Activated T-helper 2 cell treated with anti-CD3 and anti-CD28 coated beads, Interferon-gamma antibody, Interleukin-2, Interleukin-4, amounts not matched to agents 10 μg/mL and 5 μg/mL and 100 μg/mL, durations not matched to agents 14 hours and 24 hours and 36 hours (primary cell): ENCODE measurements around the gene ENDOV. TPM values are rescaled to one million over a fixed set of nuclear protein-coding genes. Genes with fewer than 3 reads are reported as not detected.

ENCODE experiments used
- DNase-seq: peaks from one replicate; pipeline ENCODE4 v3.0.0; 2021; ENCODE audit warnings: low spot score
- H3K27ac Mint-ChIP-seq: one replicate; pipeline ENCODE4 v1.8.0; 2021; ENCODE audit warnings: mixed read lengths
- H3K27me3 Mint-ChIP-seq: one replicate; pipeline ENCODE4 v1.8.0; 2021; ENCODE audit warnings: low read depth, mixed read lengths
- H3K36me3 Mint-ChIP-seq: one replicate; pipeline ENCODE4 v1.8.0; 2021; ENCODE audit warnings: low read depth, mixed read lengths
- H3K4me1 Mint-ChIP-seq: one replicate; pipeline ENCODE4 v1.8.0; 2021; ENCODE audit warnings: low read depth, mixed read lengths
- H3K4me3 Mint-ChIP-seq: one replicate; pipeline ENCODE4 v1.8.0; 2021; ENCODE audit warnings: low read depth, mild to moderate bottlenecking, moderate library complexity, mixed read lengths
- H3K9me3 Mint-ChIP-seq: one replicate; pipeline ENCODE4 v1.8.0; 2021; ENCODE audit warnings: mixed read lengths
- intact Hi-C: fragments of 100-400 bp; cut with micrococcal nuclease; formaldehyde crosslinking; loops from one replicate; pipeline ENCODE4 v1.15.1; 2023
- total RNA-seq: library from RNA; stranded (reverse); gene quantifications from 2 replicates; pipeline ENCODE4 v1.2.3, GENCODE V29; 2022

Gene ENDOV
- total RNA-seq, 1 donor from 2014 or later = 16.1 TPM

- DNase-seq = no peak
- intact Hi-C loops = no loop called here
- Mint-ChIP-seq H3K4me1 (no peaks in the 10 kb centered on the region), H3K27me3 (no peaks in the 10 kb centered on the region), H3K27ac (no peak overlapping the region), H3K36me3 (no peaks in the 10 kb centered on the region), H3K4me3 (no peak overlapping the region), H3K9me3 (no peaks in the 10 kb centered on the region)
Measured at GRCh38 chr17:80444644-80444979, 29.6 kb downstream of the ENDOV start.

GRCh38 chr17:80445007-80445725 lies 30.2 kb downstream of the ENDOV start:
- no peak for DNase-seq
- Mint-ChIP-seq H3K27me3 (no peaks in the 10 kb centered on the region), H3K4me3 (no peak overlapping the region), H3K36me3 (no peaks in the 10 kb centered on the region), H3K27ac (no peak overlapping the region), H3K4me1 (no peaks in the 10 kb centered on the region), H3K9me3 (no peaks in the 10 kb centered on the region)
- intact Hi-C loops = no loop called here

GRCh38 chr17:80445726-80446110 lies 30.8 kb downstream of the ENDOV start:
- no peaks in the 10 kb centered on the region for H3K9me3 Mint-ChIP-seq
- H3K4me1 Mint-ChIP-seq = no peaks in the 10 kb centered on the region
- no peak for DNase-seq
- H3K4me3 Mint-ChIP-seq = no peak overlapping the region
- H3K27me3 Mint-ChIP-seq = no peaks in the 10 kb centered on the region
- H3K36me3 Mint-ChIP-seq = no peaks in the 10 kb centered on the region
- intact Hi-C loops = no loop called here
- H3K27ac Mint-ChIP-seq = no peak overlapping the region

GRCh38 chr17:80446645-80447405 lies 31.9 kb downstream of the ENDOV start:
- H3K27me3 Mint-ChIP-seq = no peaks in the 10 kb centered on the region
- no peak overlapping the region for H3K27ac Mint-ChIP-seq
- no peaks in the 10 kb centered on the region for H3K9me3 Mint-ChIP-seq
- no peaks in the 10 kb centered on the region for H3K36me3 Mint-ChIP-seq
- H3K4me3 Mint-ChIP-seq = no peak overlapping the region
- intact Hi-C loops = no loop called here
- no peak for DNase-seq
- H3K4me1 Mint-ChIP-seq = no peaks in the 10 kb centered on the region

- no peaks in the 10 kb centered on the region for H3K27me3 Mint-ChIP-seq
- DNase-seq = no peak
- H3K4me1 Mint-ChIP-seq = no peaks in the 10 kb centered on the region
- no peaks in the 10 kb centered on the region for H3K9me3 Mint-ChIP-seq
- intact Hi-C loops = no loop called here
- no peaks in the 10 kb centered on the region for H3K36me3 Mint-ChIP-seq
- H3K27ac Mint-ChIP-seq = no peak overlapping the region
- no peak overlapping the region for H3K4me3 Mint-ChIP-seq
Measured at GRCh38 chr17:80447790-80448189, 32.8 kb downstream of the ENDOV start.

- no peak overlapping the region for H3K4me3 Mint-ChIP-seq
- no peaks in the 10 kb centered on the region for H3K9me3 Mint-ChIP-seq
- peaks cover 6% of the 10 kb centered on the region for H3K4me1 Mint-ChIP-seq
- H3K27ac Mint-ChIP-seq = no peak overlapping the region
- no peaks in the 10 kb centered on the region for H3K36me3 Mint-ChIP-seq
- intact Hi-C loops = no loop called here
- DNase-seq = no peak
- H3K27me3 Mint-ChIP-seq = no peaks in the 10 kb centered on the region
Measured at GRCh38 chr17:80449194-80449929, 34.4 kb downstream of the ENDOV start.

GRCh38 chr17:80449930-80450576 lies 35.1 kb downstream of the ENDOV start:
- Mint-ChIP-seq H3K36me3 (no peaks in the 10 kb centered on the region), H3K27ac (no peak overlapping the region), H3K27me3 (no peaks in the 10 kb centered on the region), H3K4me3 (no peak overlapping the region), H3K9me3 (no peaks in the 10 kb centered on the region), H3K4me1 (peaks cover 6% of the 10 kb centered on the region)
- no peak for DNase-seq
- intact Hi-C loops = no loop called here

- H3K36me3 Mint-ChIP-seq = no peaks in the 10 kb centered on the region
- no peak for DNase-seq
- intact Hi-C loops = no loop called here
- no peak overlapping the region for H3K4me3 Mint-ChIP-seq
- H3K4me1 Mint-ChIP-seq = peaks cover 15% of the 10 kb centered on the region
- no peaks in the 10 kb centered on the region for H3K27me3 Mint-ChIP-seq
- no peaks in the 10 kb centered on the region for H3K9me3 Mint-ChIP-seq
- no peak overlapping the region for H3K27ac Mint-ChIP-seq
Measured at GRCh38 chr17:80451104-80451775, 36.3 kb downstream of the ENDOV start.

GRCh38 chr17:80452173-80452915 lies 37.4 kb downstream of the ENDOV start:
- Mint-ChIP-seq H3K27me3 (no peaks in the 10 kb centered on the region), H3K36me3 (no peaks in the 10 kb centered on the region), H3K27ac (no peak overlapping the region), H3K4me1 (peaks cover 20% of the 10 kb centered on the region), H3K9me3 (no peaks in the 10 kb centered on the region), H3K4me3 (peak overlapping the region; percentile 17)
- intact Hi-C loops = no loop called here
- DNase-seq = no peak

GRCh38 chr17:80453126-80453997 lies 38.4 kb downstream of the ENDOV start:
- H3K27ac Mint-ChIP-seq = peak overlapping the region; percentile 98
- no peak for DNase-seq
- no peaks in the 10 kb centered on the region for H3K36me3 Mint-ChIP-seq
- peaks cover 2% of the 10 kb centered on the region for H3K27me3 Mint-ChIP-seq
- H3K4me1 Mint-ChIP-seq = peaks cover 25% of the 10 kb centered on the region
- intact Hi-C loops = no loop called here
- H3K9me3 Mint-ChIP-seq = no peaks in the 10 kb centered on the region
- H3K4me3 Mint-ChIP-seq = peak overlapping the region; percentile 92

GRCh38 chr17:80453998-80454556 lies 39.1 kb downstream of the ENDOV start:
- Mint-ChIP-seq H3K36me3 (no peaks in the 10 kb centered on the region), H3K4me3 (peak overlapping the region; percentile 92), H3K27me3 (peaks cover 5% of the 10 kb centered on the region), H3K27ac (peak overlapping the region; percentile 98), H3K9me3 (no peaks in the 10 kb centered on the region), H3K4me1 (peaks cover 25% of the 10 kb centered on the region)
- no peak for DNase-seq
- intact Hi-C loops = no loop called here
